Measurements from ENCODE around the gene TMC1. TPM values are rescaled to one million over a fixed set of nuclear protein-coding genes. Genes with fewer than 3 reads are reported as not detected.

TMC1 gene
- total RNA-seq, 1 experiment from 2014 or later: not detected

DNA sequence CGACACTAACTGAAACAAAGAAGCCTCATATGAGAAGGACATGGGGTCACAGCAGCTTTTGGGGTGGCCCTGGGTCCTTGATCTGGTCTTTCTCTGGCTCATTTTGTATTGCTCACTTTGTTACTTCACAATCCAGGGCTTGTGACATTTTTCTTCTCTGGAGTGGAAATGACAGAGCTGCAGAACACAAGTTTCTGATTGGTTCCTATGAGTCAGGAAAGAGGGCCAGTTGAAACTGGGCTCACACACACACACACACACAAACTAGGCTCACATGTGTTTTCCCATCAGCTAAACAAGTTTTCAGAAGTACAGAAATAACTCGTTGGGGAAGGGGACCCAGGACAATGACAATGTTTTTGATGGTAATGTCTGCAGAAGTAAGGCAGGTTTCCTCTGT is 54.3 kb downstream of the TMC1 start:
- no peak for DNase-seq (ENCODE audit: low read depth)

DNA sequence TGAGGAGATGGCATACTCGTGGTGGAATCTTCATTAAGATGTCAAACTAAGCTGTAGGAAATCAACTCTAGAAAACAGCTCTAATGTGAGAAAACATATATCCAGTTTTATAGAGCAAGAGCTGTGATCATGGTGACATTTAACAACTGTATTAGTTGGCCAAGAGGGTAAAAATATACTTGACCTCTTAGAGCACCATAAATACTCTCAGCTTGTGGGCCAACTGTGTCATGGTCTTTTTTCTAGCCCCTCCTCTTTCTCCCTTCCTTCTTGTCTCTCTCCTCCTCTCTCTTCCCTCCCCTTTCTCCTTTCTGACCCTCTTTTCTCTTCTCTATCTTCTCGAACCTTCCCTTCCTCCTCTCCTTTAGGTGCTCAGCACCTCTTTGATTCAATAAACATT is 54.7 kb downstream of the TMC1 start:
- DNase-seq (ENCODE audit: low read depth): no peak

GRCh38 chr9:72577212-72577753 is 55.9 kb downstream of the TMC1 start:
- DNase-seq (ENCODE audit: low read depth): peak; percentile 87

GRCh38 chr9:72579190-72579589 is 57.8 kb downstream of the TMC1 start:
- DNase-seq (ENCODE audit: low read depth): peak; percentile 85

DNA sequence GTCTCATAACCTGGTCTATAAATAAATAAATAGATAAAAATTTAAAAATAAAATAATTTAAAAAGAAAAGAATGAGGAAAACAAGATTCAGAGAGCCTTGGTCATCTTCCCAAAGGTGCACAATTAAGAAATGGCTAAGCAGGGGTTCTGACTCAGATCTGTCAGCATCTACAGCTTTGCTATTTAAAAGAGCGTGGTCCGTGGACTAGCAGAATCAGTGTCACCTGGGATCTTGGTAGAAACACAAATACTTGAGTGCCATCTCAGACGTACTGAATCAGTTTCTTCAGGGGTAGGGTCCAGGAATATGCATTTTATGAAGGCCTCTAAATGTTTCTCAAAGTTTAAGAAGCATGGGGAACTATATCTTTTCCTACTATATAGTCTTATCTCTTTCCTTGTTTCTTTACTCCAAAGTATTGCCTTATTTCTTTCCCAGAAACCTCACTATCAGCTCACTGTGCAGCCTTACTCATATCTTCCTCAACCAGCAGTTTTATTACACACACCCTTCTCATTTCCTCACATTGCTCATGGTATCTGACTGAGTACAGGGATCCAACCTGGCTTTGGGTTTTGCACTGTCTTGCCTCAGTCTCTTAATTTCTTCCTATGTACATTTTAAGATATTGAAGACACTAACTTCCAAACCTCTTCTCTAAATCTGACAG is 58.6 kb downstream of the TMC1 start:
- DNase-seq (ENCODE audit: low read depth): no peak

- no peak for DNase-seq (ENCODE audit: low read depth)
Measured at GRCh38 chr9:72581694-72582093, 60.3 kb downstream of the TMC1 start.

GRCh38 chr9:72583370-72583769 is 62.0 kb downstream of the TMC1 start:
- DNase-seq (ENCODE audit: low read depth): peak; percentile 46

GRCh38 chr9:72586388-72587130 is 65.2 kb downstream of the TMC1 start:
- DNase-seq (ENCODE audit: low read depth): peak; percentile 92

GRCh38 chr9:72588336-72588735 is 66.9 kb downstream of the TMC1 start:
- DNase-seq (ENCODE audit: low read depth): peak; percentile 80

DNA sequence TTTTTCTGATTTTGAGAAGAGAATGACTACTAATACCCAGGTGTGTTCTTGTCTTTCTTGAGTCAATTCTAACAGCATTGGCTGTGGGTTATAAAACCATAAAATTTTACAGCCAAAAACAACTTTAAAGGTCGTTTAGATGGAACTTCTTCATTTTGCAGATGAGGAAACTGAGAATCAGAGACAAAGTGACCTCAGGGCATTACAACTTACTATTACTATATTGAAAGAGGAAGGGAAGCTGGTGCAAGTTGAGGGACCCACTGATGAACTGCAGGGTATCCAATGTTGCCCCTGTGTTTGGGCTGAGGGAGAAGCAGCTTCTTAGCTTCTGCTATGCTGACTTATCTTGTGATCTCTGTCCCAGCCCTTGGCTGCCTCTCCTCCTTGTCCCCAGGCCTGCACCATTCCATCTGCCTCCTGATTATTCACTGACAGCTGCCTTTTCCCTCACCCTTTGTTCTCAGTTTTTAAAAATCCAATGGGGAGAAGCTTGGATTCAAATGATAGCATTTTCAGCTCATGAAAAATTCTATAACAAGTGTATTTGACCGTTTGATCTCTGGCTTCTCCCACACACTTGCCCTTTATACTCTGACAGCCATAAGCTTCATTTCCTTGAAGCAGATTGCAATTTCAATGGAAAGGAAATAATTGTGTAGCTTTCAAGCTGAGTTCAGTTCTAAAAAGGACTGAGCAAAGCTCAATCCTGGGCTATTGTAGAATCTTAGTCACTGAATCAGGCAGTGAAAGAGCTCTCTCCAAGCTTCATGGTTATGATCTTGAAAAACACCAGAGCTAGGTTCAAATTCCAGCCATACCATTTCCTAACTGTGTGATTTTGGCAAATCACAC is 68.5 kb downstream of the TMC1 start:
- no peak for DNase-seq (ENCODE audit: low read depth)

DNA sequence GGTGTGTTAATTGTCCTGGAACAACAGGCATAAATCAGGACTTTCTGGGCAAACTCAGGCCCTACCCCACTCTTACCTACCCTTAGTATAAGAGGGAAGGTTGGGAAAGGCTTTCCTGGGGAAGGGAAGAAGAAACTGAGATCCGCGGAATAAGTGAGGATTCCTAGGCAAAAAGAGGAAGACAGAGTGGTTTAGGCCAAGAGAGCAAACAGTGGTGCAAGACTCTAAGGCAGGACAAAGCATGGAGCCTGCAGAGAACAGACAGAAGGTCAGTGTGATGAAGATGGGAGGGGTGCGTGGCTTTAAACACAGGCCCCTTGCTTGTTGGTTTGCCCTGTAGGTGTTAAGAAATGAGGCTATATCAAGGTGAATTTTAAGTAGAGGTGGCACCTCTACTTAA is 69.4 kb downstream of the TMC1 start:
- DNase-seq (ENCODE audit: low read depth): no peak

GRCh38 chr9:72592502-72593403 is 71.3 kb downstream of the TMC1 start:
- DNase-seq (ENCODE audit: low read depth): peak; percentile 50

- no peak for DNase-seq (ENCODE audit: low read depth)
Measured at GRCh38 chr9:72596451-72597180, 75.2 kb downstream of the TMC1 start.

DNA sequence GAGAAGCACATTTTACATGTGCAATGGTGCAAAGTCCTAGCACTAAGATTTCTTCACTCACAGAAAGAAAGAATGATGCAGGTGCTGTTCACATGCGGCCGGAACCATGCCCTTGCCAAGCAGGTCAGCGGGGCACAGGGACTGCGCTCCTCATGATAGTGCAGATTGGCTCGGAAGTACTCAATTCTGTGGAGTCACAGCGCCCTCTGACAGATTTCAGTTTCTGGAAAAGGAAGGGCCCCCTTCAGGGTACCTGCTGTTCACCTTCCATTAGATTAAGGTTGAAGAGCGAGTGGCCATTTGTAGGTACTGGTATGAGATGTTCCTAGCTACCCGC is 75.7 kb downstream of the TMC1 start:
- DNase-seq (ENCODE audit: low read depth): no peak

DNA sequence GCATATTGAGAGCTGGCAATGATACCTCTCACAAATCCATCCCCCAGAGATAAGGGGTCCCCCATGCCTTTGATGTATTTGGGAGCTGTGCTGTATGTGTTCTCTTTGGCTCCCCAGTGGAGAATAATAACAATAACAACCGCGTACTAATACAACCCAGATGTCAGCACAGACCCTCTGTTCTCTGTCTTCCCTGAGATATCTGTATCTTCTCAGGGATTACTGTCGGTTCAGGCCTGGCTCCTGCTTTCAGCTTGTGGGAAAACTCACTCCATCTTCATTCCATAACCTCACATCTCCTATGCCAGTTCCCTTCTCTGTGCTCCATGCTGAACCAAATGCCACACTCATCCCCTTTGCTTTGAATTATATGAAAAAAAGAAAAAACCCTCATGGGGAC is 76.2 kb downstream of the TMC1 start:
- DNase-seq (ENCODE audit: low read depth): no peak

- no peak for DNase-seq (ENCODE audit: low read depth)
Measured at GRCh38 chr9:72598639-72599038, 77.2 kb downstream of the TMC1 start.

DNA sequence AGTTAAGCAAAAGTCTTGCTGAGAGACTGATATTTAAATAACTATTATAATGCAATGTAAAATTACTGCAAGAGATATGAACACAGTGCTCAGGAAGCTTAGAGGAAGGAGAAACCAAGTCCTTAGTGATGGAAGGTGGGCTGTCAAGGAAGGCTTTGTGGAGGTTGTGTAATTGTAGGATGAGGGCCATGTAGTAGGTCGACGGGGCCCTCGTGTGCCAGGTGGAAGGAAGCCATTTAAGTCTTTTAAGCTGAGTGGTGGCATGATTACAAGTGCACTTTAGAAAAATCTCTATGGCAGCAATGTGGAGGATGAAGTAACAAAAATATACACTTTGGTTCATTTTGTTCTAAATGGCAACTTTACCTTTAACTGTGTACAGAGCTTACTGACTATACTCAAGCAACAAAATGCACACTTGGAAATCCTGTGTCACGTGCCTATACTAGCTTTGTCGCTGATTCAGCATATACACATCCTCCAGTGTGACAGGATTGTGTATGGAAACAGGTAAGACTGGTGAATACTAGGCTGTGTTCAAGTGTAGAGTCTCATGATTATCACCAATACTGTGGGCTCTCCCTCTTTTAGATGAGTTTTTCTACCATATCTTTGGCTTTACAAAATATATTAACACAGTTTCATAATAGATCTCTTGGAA is 78.6 kb downstream of the TMC1 start:
- no peak for DNase-seq (ENCODE audit: low read depth)

DNA sequence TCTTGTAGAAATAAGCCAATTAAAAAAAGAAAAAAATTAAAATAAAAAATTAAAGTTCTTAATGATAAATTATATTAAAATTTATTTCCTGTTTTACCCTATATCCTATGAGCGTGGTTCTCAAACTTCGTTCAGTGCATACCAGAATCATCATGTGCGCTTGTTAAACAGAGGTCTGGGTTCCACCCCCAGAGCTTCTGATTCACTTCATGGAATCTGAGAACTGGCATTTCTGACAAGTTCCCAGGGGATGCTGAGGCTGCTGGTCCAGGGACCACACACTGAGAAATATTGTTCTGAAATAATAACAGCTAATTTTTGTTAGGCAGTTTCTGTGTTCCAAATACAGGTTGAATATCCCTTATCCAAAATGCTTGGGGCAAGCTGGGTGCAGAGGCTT is 79.3 kb downstream of the TMC1 start:
- DNase-seq (ENCODE audit: low read depth): no peak

GRCh38 chr9:72601615-72602014 is 80.2 kb downstream of the TMC1 start:
- DNase-seq (ENCODE audit: low read depth): no peak

GRCh38 chr9:72612449-72612848 is 91.0 kb downstream of the TMC1 start:
- no peak for DNase-seq (ENCODE audit: low read depth)
